CD4-positive, alpha-beta T cell (primary cell): Measurements from ENCODE around the gene C11orf52. TPM values are rescaled to one million over a fixed set of nuclear protein-coding genes. Genes with fewer than 3 reads are reported as not detected.

ENCODE experiments used
- ATAC-seq: fragments of 200-7000 bp; cut with Tn5 transposase; one replicate; pipeline ENCODE4 v1.10.0; 2022; ENCODE audit warnings: mild to moderate bottlenecking; ENCODE audit not compliant: poor library complexity
- CTCF ChIA-PET: fragments of 350-600 bp; sonication (Branson Sonifier 250); formaldehyde crosslinking; loops from one replicate; lab custom pipeline; 2021; ENCODE audit warnings: antibody characterized with exemption, inconsistent platforms; lab: Charles Lee
- POLR2A ChIA-PET: fragments of 350-600 bp; sonication (Branson Sonifier 250); formaldehyde crosslinking; loops from one replicate; lab custom pipeline; 2021; ENCODE audit warnings: antibody characterized with exemption, inconsistent platforms; lab: Charles Lee
- DNase-seq, 14 experiments: peaks; one replicate each; pipeline ENCODE4 v3.0.0-alpha.2; 2013 to 2020; ENCODE audit warnings: mixed read lengths in 2 of 14
- H3K27ac ChIP-seq, 2 donors: one replicate each; pipeline versions ENCODE4 v1.5.1 to v1.7.0; 2013; ENCODE audit warnings: low read length in 2 of 2, low read depth in 1 of 2, mild to moderate bottlenecking in 1 of 2
- H3K27me3 ChIP-seq, 2 experiments: 1 replicate in 1 of 2; 2 replicates in 1 of 2; pipeline versions ENCODE4 v1.6.1 to v1.7.0; 2013; ENCODE audit warnings: low read length in 2 of 2, control low read depth in 1 of 2, mild to moderate bottlenecking in 1 of 2, moderate library complexity in 1 of 2; ENCODE audit not compliant: insufficient read depth in 2 of 2, control insufficient read depth in 1 of 2
- H3K36me3 ChIP-seq: one replicate; pipeline ENCODE4 v1.6.1; 2013; ENCODE audit warnings: low read length, control low read depth; ENCODE audit not compliant: insufficient read depth
- H3K4me1 ChIP-seq: one replicate; pipeline ENCODE4 v1.6.1; 2013; ENCODE audit warnings: low read length, control low read depth; ENCODE audit not compliant: insufficient read depth
- H3K4me3 ChIP-seq: one replicate; pipeline ENCODE4 v1.5.1; 2013; ENCODE audit warnings: mild to moderate bottlenecking, low read length, moderate library complexity
- H3K9me3 ChIP-seq, 2 experiments: 1 replicate in 1 of 2; 2 replicates in 1 of 2; pipeline versions ENCODE4 v1.6.1 to v1.7.0; 2013; ENCODE audit warnings: low read length in 2 of 2, mild to moderate bottlenecking in 2 of 2, control low read depth in 1 of 2, moderate library complexity in 1 of 2; ENCODE audit not compliant: control insufficient read depth in 1 of 2, insufficient read depth in 1 of 2
- H3K27ac Mint-ChIP-seq: one replicate; pipeline ENCODE4 v1.8.0; 2020; ENCODE audit warnings: mixed read lengths
- H3K27me3 Mint-ChIP-seq: one replicate; pipeline ENCODE4 v1.8.0; 2021; ENCODE audit warnings: mixed read lengths
- H3K36me3 Mint-ChIP-seq: one replicate; pipeline ENCODE4 v1.8.0; 2021; ENCODE audit warnings: low read depth, mixed read lengths
- H3K4me1 Mint-ChIP-seq: one replicate; pipeline ENCODE4 v1.8.0; 2021; ENCODE audit warnings: low read depth, mixed read lengths
- H3K4me3 Mint-ChIP-seq: one replicate; pipeline ENCODE4 v1.8.0; 2020; ENCODE audit warnings: mild to moderate bottlenecking, mixed read lengths
- H3K9me3 Mint-ChIP-seq: one replicate; pipeline ENCODE4 v1.8.0; 2020; ENCODE audit warnings: mixed read lengths
- CTCF ChIP-seq: fragments of 200-600 bp; IDR thresholded peaks from one replicate; pipeline ENCODE4 v1.8.0; 2022; ENCODE audit warnings: antibody characterized with exemption, mild to moderate bottlenecking
- intact Hi-C, 2 experiments: fragments of 100-400 bp; cut with DNase I in 1 of 2; cut with micrococcal nuclease in 1 of 2; formaldehyde crosslinking; loops; one replicate each; pipeline versions ENCODE4 v1.15.1 to v1.9.0; 2023 to 2025; cut with DNase I, micrococcal nuclease
- total RNA-seq, 174 experiments: library from RNA in 2 of 174; stranded (reverse) in 2 of 174; gene quantifications; one replicate each; pipeline ENCODE4 v1.2.3 and lab custom pipeline; 2021 to 2026

C11orf52 gene
- total RNA-seq, 2 experiments from 2014 or later = not detected

GRCh38 chr11:111921541-111922230 lies 3.0 kb downstream of the C11orf52 start:
- no peak for TF ChIP-seq CTCF
- no peaks in the 10 kb centered on the region for H3K36me3 ChIP-seq
- ATAC-seq (no peak), DNase-seq (no peak)
- Mint-ChIP-seq H3K4me3 (no peak overlapping the region), H3K27me3 (peaks cover 15% of the 10 kb centered on the region), H3K36me3 (no peaks in the 10 kb centered on the region), H3K9me3 (no peaks in the 10 kb centered on the region), H3K27ac (no peak overlapping the region), H3K4me1 (peaks cover 11% of the 10 kb centered on the region)
- intact Hi-C loops = no loop called here
- H3K4me3 ChIP-seq = no peak overlapping the region
- H3K27ac ChIP-seq = no peak overlapping the region
- ChIA-PET POLR2A (no interaction called here), CTCF (interaction anchor here (1.2 kb wide), 1 partner anchor 16 kb away, joined by 3 read pairs; no protein-coding TSS in a partner anchor)
- no peaks in the 10 kb centered on the region for H3K27me3 ChIP-seq
- H3K9me3 ChIP-seq = no peaks in the 10 kb centered on the region
- H3K4me1 ChIP-seq = peaks cover 7% of the 10 kb centered on the region

- ChIA-PET CTCF (no interaction called here), POLR2A (no interaction called here)
- TF ChIP-seq CTCF = no peak
- no peaks in the 10 kb centered on the region for H3K36me3 Mint-ChIP-seq
- no peak overlapping the region for H3K27ac ChIP-seq
- peaks cover 10% of the 10 kb centered on the region for H3K27me3 Mint-ChIP-seq
- no peak overlapping the region for H3K4me3 Mint-ChIP-seq
- no peaks in the 10 kb centered on the region for H3K9me3 ChIP-seq
- DNase-seq = no peak
- ATAC-seq = no peak
- no peaks in the 10 kb centered on the region for H3K27me3 ChIP-seq
- peaks cover 15% of the 10 kb centered on the region for H3K4me1 ChIP-seq
- no peak overlapping the region for H3K4me3 ChIP-seq
- H3K9me3 Mint-ChIP-seq = no peaks in the 10 kb centered on the region
- H3K36me3 ChIP-seq = no peaks in the 10 kb centered on the region
- no peak overlapping the region for H3K27ac Mint-ChIP-seq
- peaks cover 20% of the 10 kb centered on the region for H3K4me1 Mint-ChIP-seq
- intact Hi-C loops = no loop called here
Measured at GRCh38 chr11:111922803-111923202, 4.1 kb downstream of the C11orf52 start.

GRCh38 chr11:111923351-111923788 lies 4.7 kb downstream of the C11orf52 start:
- ATAC-seq = no peak
- intact Hi-C loops = no loop called here
- no peaks in the 10 kb centered on the region for H3K36me3 Mint-ChIP-seq
- H3K4me3 Mint-ChIP-seq = no peak overlapping the region
- Histone ChIP-seq H3K4me1 (peaks cover 17% of the 10 kb centered on the region), H3K27me3 (no peaks in the 10 kb centered on the region), H3K4me3 (no peak overlapping the region), H3K9me3 (no peaks in the 10 kb centered on the region), H3K36me3 (no peaks in the 10 kb centered on the region), H3K27ac (no peak overlapping the region)
- H3K4me1 Mint-ChIP-seq = peaks cover 20% of the 10 kb centered on the region
- ChIA-PET CTCF (no interaction called here), POLR2A (no interaction called here)
- no peak overlapping the region for H3K27ac Mint-ChIP-seq
- DNase-seq = no peak
- peaks cover 5% of the 10 kb centered on the region for H3K27me3 Mint-ChIP-seq
- H3K9me3 Mint-ChIP-seq = no peaks in the 10 kb centered on the region
- TF ChIP-seq CTCF = no peak
